HepG2 (cell line): Measurements from ENCODE around the gene PTK7. TPM values are rescaled to one million over a fixed set of nuclear protein-coding genes. Genes with fewer than 3 reads are reported as not detected.

Experiments used
- ATAC-seq: fragments of 200-7000 bp; cut with Tn5 transposase; 3 replicates; pipeline ENCODE4 v1.9.1; 2020; ENCODE audit warnings: mild to moderate bottlenecking, moderate library complexity
- BruUV-seq: library from RNA; stranded (reverse); fragments of 400-500 nt; replicated peaks from 2 replicates; lab custom pipeline; 2021; lab: Mats Ljungman, UMichigan
- CTCF ChIA-PET: fragments of 300-600 bp; formaldehyde crosslinking; extraction: SDS; loops from one replicate; lab custom pipeline; 2021; ENCODE audit warnings: low total read pairs, inconsistent platforms, low intra/inter-chr PET ratio; lab: Yijun Ruan, JAX
- POLR2A ChIA-PET: fragments of 350-600 bp; sonication (Branson Sonifier 250); formaldehyde crosslinking; loops from one replicate; lab custom pipeline; 2020; ENCODE audit warnings: antibody characterized with exemption, inconsistent platforms; lab: Yijun Ruan, JAX
- DNase-seq: peaks from one replicate; pipeline ENCODE4 v3.0.0-alpha.2; 2015; ENCODE audit warnings: low spot score
- FAIRE-seq: peaks from 3 replicates; lab custom pipeline; 2011; peaks lifted over from hg19 to GRCh38; lab: Jason Lieb, UNC
- H2AFZ ChIP-seq: one replicate; pipeline ENCODE4 v1.6.1; 2011; ENCODE audit warnings: low read length, inconsistent platforms
- H3K27ac ChIP-seq: fragments of 300-600 bp; 3 replicates; pipeline ENCODE4 v1.8.0; 2011; ENCODE audit warnings: mixed run types, mild to moderate bottlenecking, mixed read lengths, low read length, inconsistent platforms; ENCODE audit not compliant: insufficient read depth; ENCODE audit errors: extremely low read length
- H3K27me3 ChIP-seq, 2 experiments: fragments of 200-600 bp in 1 of 2; 2 replicates in 1 of 2; 3 replicates in 1 of 2; pipeline versions ENCODE4 v1.6.0 to v1.8.0; 2011; ENCODE audit warnings: low read length in 2 of 2, mild to moderate bottlenecking in 2 of 2, moderate library complexity in 2 of 2, inconsistent platforms in 1 of 2; ENCODE audit not compliant: insufficient read depth in 2 of 2, control insufficient read depth in 1 of 2
- H3K36me3 ChIP-seq, 2 experiments: fragments of 200-600 bp in 1 of 2; replicated peaks in 1 of 2; 2 replicates in 1 of 2; 3 replicates in 1 of 2; pipeline versions ENCODE4 v1.5.1 to v1.8.0; 2011; ENCODE audit warnings: low read length in 2 of 2, inconsistent platforms in 1 of 2; ENCODE audit not compliant: insufficient read depth in 2 of 2, control insufficient read depth in 1 of 2
- H3K4me1 ChIP-seq: 2 replicates; pipeline ENCODE4 v1.5.1; 2012; ENCODE audit warnings: low read length, inconsistent platforms; ENCODE audit not compliant: insufficient read depth
- H3K4me2 ChIP-seq: 2 replicates; pipeline ENCODE4 v1.6.0; 2011; ENCODE audit warnings: low read depth, low read length, inconsistent platforms
- H3K4me3 ChIP-seq, 3 experiments: fragments of 200-600 bp in 1 of 3; sonication (generic), shearing (Covaris generic) in 1 of 3; replicated peaks in 1 of 3; 2 replicates each; pipeline ENCODE4 v1.5.1; 2011 to 2016; ENCODE audit warnings: low read length in 3 of 3, inconsistent platforms in 2 of 3, low read depth in 2 of 3, mild to moderate bottlenecking in 2 of 3, control low read depth in 1 of 3, mixed read lengths in 1 of 3; ENCODE audit not compliant: insufficient read depth in 1 of 3
- H3K79me2 ChIP-seq: one replicate; pipeline ENCODE4 v1.6.1; 2011; ENCODE audit warnings: low read length, inconsistent platforms; ENCODE audit not compliant: insufficient read depth
- H3K9ac ChIP-seq: 2 replicates; pipeline ENCODE4 v1.6.0; 2011; ENCODE audit warnings: mild to moderate bottlenecking, low read depth, low read length, inconsistent platforms; ENCODE audit not compliant: insufficient read depth
- H3K9me3 ChIP-seq: 2 replicates; pipeline ENCODE4 v1.5.1; 2012; ENCODE audit warnings: mild to moderate bottlenecking, low read length
- H4K20me1 ChIP-seq: 2 replicates; pipeline ENCODE4 v1.6.0; 2011; ENCODE audit warnings: inconsistent platforms, mild to moderate bottlenecking, low read length, moderate library complexity; ENCODE audit not compliant: insufficient read depth
- CHCHD3 ChIP-seq: sonication (generic); formaldehyde crosslinking; IDR thresholded peaks from 2 replicates; pipeline ENCODE4 v1.8.0; 2022; ENCODE audit warnings: mild to moderate bottlenecking, missing genetic modification reagents, moderate library complexity
- SMAD3 ChIP-seq: sonication (generic); formaldehyde crosslinking; IDR thresholded peaks from 2 replicates; pipeline ENCODE4 v1.4.0; 2020; ENCODE audit warnings: missing genetic modification reagents
- ZNF512 ChIP-seq: sonication (generic); formaldehyde crosslinking; IDR thresholded peaks from 2 replicates; pipeline ENCODE4 v1.4.0; 2020; ENCODE audit warnings: mild to moderate bottlenecking, missing genetic modification reagents
- ZNF678 ChIP-seq: sonication (generic); formaldehyde crosslinking; IDR thresholded peaks from 2 replicates; pipeline ENCODE4 v1.4.0; 2020; ENCODE audit warnings: mild to moderate bottlenecking, missing genetic modification reagents
- WGBS: methylation state at CpG from one replicate; pipeline ENCODE4 v1.1.6; 2017; ENCODE audit warnings: low lambda C conversion rate; 5-methylcytosine and 5-hydroxymethylcytosine counted together
- in situ Hi-C: cut with HindIII; loops from 2 replicates; pipeline ENCODE4 v1.10.0; 2017; ENCODE audit warnings: low pct_unique_long_range_greater_than_20kb; ENCODE audit not compliant: extremely low pct_ligation_motif_present
- intact Hi-C: fragments of 100-400 bp; cut with micrococcal nuclease; formaldehyde crosslinking; loops from one replicate; pipeline ENCODE4 v1.10.0; 2022; ENCODE audit not compliant: unreplicated experiment
- polyA plus RNA-seq, 8 experiments: library from polyadenylated mRNA; depleted of rRNA in 3 of 8; stranded (reverse) in 7 of 8; unstranded in 1 of 8; fragments of >200 nt; fragmentation: Illumina TruSeq in 4 of 8; extraction: Trizol in 4 of 8; gene quantifications; 2 replicates each; pipeline versions ENCODE4 v1.2.1 to v1.2.3, GENCODE V29; 2011 to 2016; ENCODE audit warnings: low read depth in 4 of 8, missing spikeins in 1 of 8, mixed read lengths in 1 of 8; ENCODE audit not compliant: insufficient read depth in 1 of 8
- total RNA-seq, 5 experiments: library from RNA; depleted of rRNA; stranded (reverse); fragments of >200 nt; fragmentation: Illumina TruSeq; extraction: Trizol; gene quantifications; 2 replicates each; pipeline ENCODE4 v1.2.3, GENCODE V29; 2016; ENCODE audit warnings: low read depth in 1 of 5

Gene PTK7
- total and polyA plus RNA-seq, 2 of the 13 experiments (the other 11 are each of a cell fraction or from before 2014, with no cell fraction given), result 98.5 to 99.8 TPM

GRCh38 chr6:43125119-43125518 is 49.0 kb downstream of the PTK7 start:
- H3K4me2 ChIP-seq, result no peak overlapping the region
- FAIRE-seq (no peak), ATAC-seq (no peak), DNase-seq (peak; percentile 31)
- peaks cover 50% of the 10 kb centered on the region for H3K4me1 ChIP-seq
- H2AFZ ChIP-seq, result no peak overlapping the region
- no peaks in the 10 kb centered on the region for H3K27me3 ChIP-seq
- no peak overlapping the region for H3K4me3 ChIP-seq
- intact Hi-C loops, result no loop called here
- peaks cover 50% of the 10 kb centered on the region for H3K79me2 ChIP-seq
- H3K36me3 ChIP-seq, result peaks cover 4 to 5% of the 10 kb centered on the region in 2 experiments; a peak in 4 of 5 replicates
- TF ChIP-seq SMAD3, result no peak
- H4K20me1 ChIP-seq, result no peaks in the 10 kb centered on the region
- ChIA-PET CTCF (no interaction called here), POLR2A (interaction anchor here (0.8 to 2.9 kb wide), 7 partner anchors 10 to 71 kb away, joined by 3 to 19 read pairs (median 4); partner anchors contain the start of genes CUL7, KLC4, MRPL2 and PTK7)
- no peak overlapping the region for H3K9ac ChIP-seq
- no peaks in the 10 kb centered on the region for H3K9me3 ChIP-seq
- in situ Hi-C loops, result loop anchor here (10.0 kb wide), 1 partner anchor 50 kb away; the partner anchor contains the start of gene PTK7
- BruUV-seq, result no TSS peak
- H3K27ac ChIP-seq, result no peak overlapping the region
- WGBS, result 62% methylated on average over 4 of the region's 6 CpGs

GRCh38 chr6:43125555-43125954 is 49.4 kb downstream of the PTK7 start:
- no peaks in the 10 kb centered on the region for H3K9me3 ChIP-seq
- ChIA-PET POLR2A (interaction anchor here (0.8 to 2.9 kb wide), 6 partner anchors 10 to 71 kb away, joined by 3 to 19 read pairs (median 4); partner anchors contain the start of genes CUL7, KLC4, MRPL2 and PTK7), CTCF (no interaction called here)
- H2AFZ ChIP-seq, result no peak overlapping the region
- no peak overlapping the region for H3K27ac ChIP-seq
- no peak for DNase-seq
- TF ChIP-seq ZNF512 (CRISPR knock-in tag), result no peak
- 0 out of 2 replicates have a peak, but pooled peaks have one; percentile 17 for TF ChIP-seq CHCHD3
- TF ChIP-seq ZNF678, result no peak
- in situ Hi-C loops, result loop anchor here (10.0 kb wide), 1 partner anchor 51 kb away; the partner anchor contains the start of gene PTK7
- no peaks in the 10 kb centered on the region for H3K27me3 ChIP-seq
- intact Hi-C loops, result no loop called here
- no peak overlapping the region for H3K9ac ChIP-seq
- peak; percentile 7; the same call in 1 of the 3 replicates for ATAC-seq
- no peak for FAIRE-seq
- H3K36me3 ChIP-seq, result peaks cover 7 to 9% of the 10 kb centered on the region in 2 experiments; a peak in 4 of 5 replicates
- no peak overlapping the region; the same call in 1 of the 2 replicates for H3K4me2 ChIP-seq
- no peaks in the 10 kb centered on the region for H4K20me1 ChIP-seq
- 100% methylated on average over 1 of the region's 1 CpG for WGBS
- H3K79me2 ChIP-seq, result peaks cover 50% of the 10 kb centered on the region
- no peak overlapping the region for H3K4me3 ChIP-seq
- no TSS peak for BruUV-seq
- peaks cover 50% of the 10 kb centered on the region for H3K4me1 ChIP-seq
